Measurements from ENCODE around the gene POLR1A. TPM values are rescaled to one million over a fixed set of nuclear protein-coding genes. Genes with fewer than 3 reads are reported as not detected.

The POLR1A gene
- total and polyA plus RNA-seq, 2 donors (not counting 1 experiment from before 2014, with no cell fraction given) = 3.4 to 36.8 TPM

DNA sequence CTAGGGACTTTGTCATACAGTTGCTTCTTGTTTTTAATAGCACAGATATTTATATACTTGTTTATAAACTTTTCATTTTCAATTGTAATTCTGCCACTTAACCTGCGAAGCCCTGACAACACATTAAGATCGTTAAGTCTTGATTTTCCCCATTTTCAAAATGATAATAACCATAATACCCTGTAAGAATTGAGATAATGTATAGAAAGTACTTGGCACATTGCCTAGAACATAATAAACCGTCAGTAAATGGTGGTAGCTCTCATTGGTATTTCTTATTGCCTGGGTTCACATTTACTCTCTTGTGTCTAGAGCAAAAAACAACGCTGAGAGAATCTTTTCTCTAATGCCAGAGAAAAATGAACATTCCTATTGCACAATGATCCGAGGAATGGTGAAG is 19.0 kb upstream of the POLR1A start:
- intact Hi-C loops (cut with micrococcal nuclease) = no loop called here

More for the DNA sequence above, 19.0 kb upstream of the POLR1A start:
- no peak for TF ChIP-seq CTCF (IDR thresholded peaks at IDR 0.05)
- TF ChIP-seq EZH2 (IDR thresholded peaks at IDR 0.05; ENCODE audit: borderline replicate concordance, insufficient read depth, low read depth, low read length, poor library complexity, severe bottlenecking) = no peak
- no peaks in the 10 kb centered on the region for H3K79me2 ChIP-seq (ENCODE audit: control insufficient read depth, insufficient read depth, low read length)
- H3K4me3 Mint-ChIP-seq = no peak overlapping the region
- H3K9ac ChIP-seq (ENCODE audit: low read length) = no peak overlapping the region
- no CpG with 5 or more reads among the region's 5 CpGs for WGBS (ENCODE audit: insufficient coverage)
- H4K20me1 ChIP-seq (ENCODE audit: control insufficient read depth, insufficient read depth, low read length, poor library complexity, severe bottlenecking) = peaks cover 4% of the 10 kb centered on the region
- no peaks in the 10 kb centered on the region for H3K27me3 Mint-ChIP-seq
- no peaks in the 10 kb centered on the region for H3K9me3 Mint-ChIP-seq (ENCODE audit: insufficient read depth)
- H3K36me3 ChIP-seq (replicated peaks in 1 of 2; ENCODE audit: control extremely low read depth in 1 of 2, control insufficient read depth in 1 of 2, extremely low read depth in 1 of 2, insufficient read depth in 2 of 2, low read length in 1 of 2) = peaks cover 17 to 91% of the 10 kb centered on the region in 2 experiments
- DNase-seq (no peak), ATAC-seq (ENCODE audit: low read depth) (no peak)
- no peak overlapping the region for H3K4me2 ChIP-seq (replicated peaks; ENCODE audit: low read depth, low read length, poor library complexity, severe bottlenecking)
- ChIA-PET CTCF (interaction anchor here (1.8 kb wide), 1 partner anchor 487 kb away, joined by 4 read pairs; no protein-coding TSS in a partner anchor), POLR2A (no interaction called here)
- peaks cover 7% of the 10 kb centered on the region for H3K4me1 Mint-ChIP-seq
- no peak overlapping the region for H3K27ac ChIP-seq (ENCODE audit: low read length in 2 of 2)
- H3K4me3 ChIP-seq (ENCODE audit: control extremely low read depth in 1 of 5, extremely low read depth in 1 of 5, insufficient read depth in 1 of 5, low read depth in 2 of 5, low read length in 4 of 5) = no peak overlapping the region
- no peak overlapping the region for H2AFZ ChIP-seq (ENCODE audit: insufficient read depth, low read depth, low read length, poor library complexity, severe bottlenecking)
- no peaks in the 10 kb centered on the region for H3K9me3 ChIP-seq (ENCODE audit: control extremely low read depth in 1 of 3, control insufficient read depth in 2 of 3, insufficient read depth in 1 of 3, low read length in 2 of 3)
- no peak overlapping the region for H3K27ac Mint-ChIP-seq
- H3K4me1 ChIP-seq (ENCODE audit: control insufficient read depth in 2 of 2, insufficient read depth in 2 of 2, low read length in 2 of 2) = no peaks in the 10 kb centered on the region
- H3K27me3 ChIP-seq (replicated peaks in 1 of 4; ENCODE audit: control extremely low read depth in 1 of 4, control insufficient read depth in 3 of 4, insufficient read depth in 4 of 4, low read length in 3 of 4) = no peaks in the 10 kb centered on the region
